HG02938 (cell line): Measurements from ENCODE around the gene SPIN1.
"Not testable (repeated sequence)": the region's sequence is repeated elsewhere in the genome, so short reads cannot be mapped to it uniquely, and the experiment has no call there.

ENCODE experiments used
- ATAC-seq: cut with Tn5 transposase; IDR thresholded peaks from one replicate; pipeline ENCODE4 v1.9.1; 2021; ENCODE audit warnings: mild to moderate bottlenecking, moderate library complexity; ENCODE audit not compliant: unreplicated experiment

SPIN1 gene

DNA sequence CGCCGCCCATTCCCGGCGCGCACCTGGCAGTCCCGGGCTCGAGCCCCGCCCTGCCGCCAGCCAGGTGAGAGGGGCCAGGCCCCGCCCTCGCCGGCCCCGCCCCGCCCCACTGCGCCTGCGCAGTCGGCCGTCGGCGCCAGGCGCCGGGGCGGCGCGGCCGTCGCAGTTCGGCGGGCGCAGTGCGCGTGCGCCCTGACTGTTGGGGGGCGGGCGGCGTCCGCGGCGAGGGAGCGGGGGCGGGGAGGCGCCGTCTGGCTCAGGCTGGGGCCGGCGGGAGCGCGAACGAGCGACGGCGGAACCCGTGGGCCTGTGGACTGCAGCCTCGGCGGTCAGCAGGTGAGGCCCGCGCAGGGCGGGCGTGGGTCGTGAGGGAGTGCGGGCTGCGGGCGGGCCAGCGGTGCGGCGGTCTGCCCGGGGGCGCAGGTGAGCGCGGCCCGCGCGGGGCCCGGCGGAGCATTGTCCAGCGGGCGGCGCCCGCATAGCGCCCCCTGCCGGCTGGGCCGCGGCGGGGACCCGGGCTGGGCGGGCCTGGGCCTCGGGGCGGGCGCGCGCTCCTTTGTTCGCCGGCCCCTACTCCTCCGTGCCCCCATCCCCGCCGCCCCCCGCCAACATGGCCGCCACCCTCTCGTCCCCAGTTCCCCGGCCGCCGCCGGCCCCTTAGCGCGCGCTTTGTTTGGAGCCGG is at the start of gene SPIN1:
TSS of gene SPIN1 (plus strand) at position 242 of the 683 bp plus-strand sequence. CDS start 38,096 bp downstream, outside the sequence.
- peak; percentile 73 for ATAC-seq

DNA sequence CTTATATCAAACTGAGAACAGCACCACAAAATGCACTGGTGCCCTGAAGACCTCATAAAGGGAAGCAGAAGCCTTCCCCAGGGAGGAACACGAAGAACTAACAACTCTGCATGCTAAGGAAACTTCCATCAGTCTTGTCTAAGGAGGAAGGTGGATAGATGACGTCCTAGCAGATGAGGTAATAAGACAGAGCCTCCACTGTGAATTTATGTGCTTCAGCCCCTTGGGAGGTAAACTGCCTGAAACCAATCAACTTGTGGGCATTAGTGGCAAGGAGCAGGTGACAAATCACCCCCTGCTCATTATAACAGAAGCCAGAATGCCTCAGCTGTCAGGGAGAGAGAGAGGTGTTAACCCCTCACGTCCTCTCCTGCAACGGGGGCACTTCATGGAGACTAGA is 48.9 kb upstream of the SPIN1 start:
- ATAC-seq: no peak

DNA sequence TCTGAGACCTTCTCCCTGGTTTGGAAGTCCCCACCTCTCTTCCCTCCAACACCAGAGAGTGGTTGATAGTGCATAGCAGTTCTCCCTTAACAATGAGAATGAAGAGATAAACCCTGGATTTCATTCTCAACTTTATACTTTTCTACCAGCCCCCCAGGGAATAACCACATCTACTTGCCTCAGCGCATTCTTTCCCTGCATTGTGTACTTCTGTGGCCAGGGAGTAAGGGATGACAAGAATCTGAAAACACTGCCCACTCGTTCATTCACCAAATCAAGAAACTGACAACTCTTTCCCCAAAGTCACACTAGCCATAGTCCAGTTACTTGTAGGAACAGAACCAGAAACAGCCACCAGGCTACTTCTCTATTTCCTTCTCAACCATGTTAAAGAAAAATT is 46.0 kb upstream of the SPIN1 start:
- ATAC-seq: no peak

DNA sequence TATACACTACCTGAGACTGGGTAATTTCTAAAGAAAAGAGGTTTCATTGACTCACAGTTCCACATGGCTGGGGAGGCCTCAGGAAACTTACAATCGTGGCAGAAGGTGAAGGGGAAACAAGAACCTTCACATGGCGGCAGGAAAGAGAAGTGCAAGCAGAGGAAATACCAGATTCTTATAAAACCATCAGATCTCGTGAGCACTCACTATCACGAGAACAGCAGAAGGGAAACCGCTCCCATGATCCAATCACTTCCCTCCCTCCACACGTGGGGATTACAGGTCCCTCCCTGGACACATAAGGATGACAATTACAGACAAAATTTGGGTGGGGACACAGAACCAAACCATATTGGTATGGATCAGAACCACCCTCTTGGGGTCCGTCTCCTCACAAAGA is 44.2 kb upstream of the SPIN1 start:
- no peak for ATAC-seq

DNA sequence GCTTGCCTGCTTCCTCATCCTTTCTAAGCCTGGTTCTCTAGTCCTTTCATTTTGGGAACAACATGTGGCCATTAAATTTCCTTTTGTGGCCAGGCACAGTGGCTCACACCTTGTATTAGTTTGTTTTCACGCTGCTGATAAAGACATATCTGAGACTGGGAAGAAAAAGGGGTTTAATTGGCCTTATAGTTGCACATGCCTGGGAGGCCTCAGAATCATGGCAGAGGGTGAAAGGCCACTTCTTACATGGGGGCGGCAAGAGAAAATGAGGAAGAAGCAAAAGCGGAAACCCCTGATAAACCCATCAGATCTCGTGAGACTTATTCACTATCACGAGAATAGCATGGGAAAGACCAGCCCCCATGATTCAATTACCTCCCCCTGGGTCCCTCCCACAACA is 37.9 kb upstream of the SPIN1 start:
- ATAC-seq: not testable (repeated sequence)

DNA sequence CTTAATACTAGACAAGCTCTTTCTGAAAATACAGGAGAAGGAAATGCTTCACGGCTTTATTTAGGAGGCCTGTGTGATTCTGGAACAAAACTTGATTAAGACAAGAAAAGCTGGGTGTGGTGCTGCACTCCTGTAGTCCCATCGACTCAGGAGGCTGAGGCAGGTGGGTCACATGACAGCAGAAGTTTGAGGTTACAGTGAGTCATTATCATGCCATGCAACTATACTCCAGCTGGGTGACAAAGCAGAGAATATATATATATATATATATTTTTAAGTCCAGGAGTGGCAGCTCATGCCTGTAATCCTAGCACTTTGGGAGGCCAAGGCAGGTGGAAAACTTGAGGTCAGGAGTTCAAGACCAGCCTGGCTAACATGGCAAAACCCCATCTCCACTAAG is 33.1 kb upstream of the SPIN1 start:
- no peak for ATAC-seq

DNA sequence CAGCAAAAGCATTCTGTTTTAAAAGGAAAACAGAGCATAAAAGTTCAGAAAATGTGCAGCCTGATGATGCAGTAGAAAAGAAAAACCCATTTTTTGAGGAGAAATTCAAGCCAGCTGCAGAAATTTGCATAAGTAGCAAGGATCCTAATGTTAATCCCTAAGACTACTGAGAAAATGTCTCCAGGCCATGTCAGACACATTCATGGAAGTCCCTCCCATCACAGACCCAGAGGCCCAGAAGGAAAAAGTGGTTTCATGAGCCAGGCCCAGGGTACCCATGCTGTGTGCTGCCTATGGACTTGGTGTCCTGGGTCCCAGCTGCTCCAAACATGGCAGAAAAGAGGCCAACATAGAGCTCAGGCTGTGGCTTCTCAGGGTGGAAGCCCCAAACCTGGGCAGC is 31.0 kb upstream of the SPIN1 start:
- ATAC-seq: not testable (repeated sequence)

DNA sequence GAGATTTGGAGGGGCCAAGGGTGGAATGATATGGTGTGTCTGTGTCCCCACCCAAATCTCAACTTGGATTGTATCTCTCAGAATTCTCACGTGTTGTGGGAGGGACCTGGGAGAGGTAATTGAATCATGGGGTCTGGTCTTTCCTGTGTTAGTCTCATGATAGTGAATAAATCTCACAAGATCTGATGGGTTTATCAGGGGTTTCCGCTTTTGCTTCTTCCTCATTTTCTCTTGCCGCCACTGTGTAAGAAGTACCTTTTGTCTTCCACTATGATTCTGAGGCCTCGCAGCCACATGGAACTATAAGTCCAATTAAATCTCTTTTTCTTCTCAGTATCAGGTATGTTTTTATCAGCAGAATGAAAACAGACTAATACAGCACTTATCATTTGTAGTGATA is 29.5 kb upstream of the SPIN1 start:
- ATAC-seq: no peak

DNA sequence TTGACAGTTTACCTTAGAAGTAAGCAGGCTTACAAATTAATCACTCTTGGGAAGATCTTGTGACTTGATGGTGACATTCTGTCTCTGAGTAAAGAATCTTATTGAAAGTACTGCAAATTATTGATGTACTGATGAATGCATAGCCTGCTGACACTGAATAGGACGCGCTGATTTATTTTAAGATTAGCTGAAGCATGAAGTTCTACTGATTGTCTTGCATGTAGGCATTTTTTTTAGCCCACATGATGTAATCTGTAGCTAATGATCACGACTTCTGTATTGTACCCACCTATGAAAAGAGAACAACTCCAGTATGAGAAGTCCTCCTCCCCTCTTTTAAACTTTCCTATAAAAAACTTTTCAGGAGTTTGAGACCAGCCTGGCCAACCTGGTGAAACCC is 28.3 kb upstream of the SPIN1 start:
- ATAC-seq: no peak

DNA sequence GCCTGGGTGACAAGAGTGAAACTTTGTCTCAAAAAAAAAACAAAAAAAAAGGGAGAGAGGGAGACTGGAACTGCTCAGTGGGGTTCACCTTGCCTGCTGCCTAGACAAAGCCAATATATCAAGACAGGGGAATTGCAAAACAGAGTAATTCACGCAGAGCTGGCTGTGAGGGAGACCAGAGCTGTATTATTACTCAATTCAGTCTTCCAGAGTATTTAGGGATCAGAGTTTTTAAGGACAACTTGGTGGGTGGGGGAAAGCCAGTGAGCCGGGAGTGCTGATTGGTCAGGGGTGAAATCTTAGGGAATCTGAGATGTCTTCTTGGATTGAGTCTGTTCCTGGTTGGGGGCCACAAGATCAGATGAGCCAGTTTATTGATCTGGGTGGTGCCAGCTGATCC is 25.6 kb upstream of the SPIN1 start:
- ATAC-seq: no peak

DNA sequence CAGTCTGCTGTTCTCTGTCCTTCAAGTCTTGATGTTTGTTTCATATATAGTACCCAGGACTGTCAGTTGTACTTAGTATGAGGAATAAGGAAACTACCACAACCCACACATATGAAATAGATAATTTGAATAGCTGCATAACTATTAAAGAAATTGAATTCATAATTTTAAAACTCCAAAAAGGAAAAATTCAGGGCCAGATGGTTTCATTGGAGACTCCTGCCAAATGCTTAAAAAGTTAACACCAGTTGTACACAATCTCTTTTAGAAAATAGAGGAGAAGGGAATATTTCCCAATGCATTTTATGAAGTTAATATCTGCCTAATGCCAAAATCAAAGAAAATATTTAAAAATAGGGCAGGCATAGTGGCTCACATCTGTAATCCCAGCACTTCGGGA is 24.6 kb upstream of the SPIN1 start:
- no peak for ATAC-seq

DNA sequence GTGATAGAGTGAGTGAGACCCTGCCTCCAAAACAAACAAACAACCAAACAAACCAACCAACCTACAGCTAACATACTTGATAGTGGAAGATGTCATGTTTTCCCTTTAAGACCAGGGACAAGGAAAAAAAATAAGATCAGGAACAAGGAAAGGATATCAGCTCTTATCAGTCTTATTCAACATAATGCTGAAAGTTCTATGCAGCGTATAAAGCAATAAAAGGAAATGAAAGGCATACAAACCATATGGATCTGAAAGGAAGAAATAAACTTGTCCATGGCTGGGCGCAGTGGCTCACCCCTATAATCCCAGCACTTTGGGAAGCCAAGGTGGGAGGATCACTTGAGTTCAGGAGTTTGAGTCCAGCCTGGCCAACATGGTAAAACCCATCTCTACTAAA is 23.5 kb upstream of the SPIN1 start:
- ATAC-seq: no peak

DNA sequence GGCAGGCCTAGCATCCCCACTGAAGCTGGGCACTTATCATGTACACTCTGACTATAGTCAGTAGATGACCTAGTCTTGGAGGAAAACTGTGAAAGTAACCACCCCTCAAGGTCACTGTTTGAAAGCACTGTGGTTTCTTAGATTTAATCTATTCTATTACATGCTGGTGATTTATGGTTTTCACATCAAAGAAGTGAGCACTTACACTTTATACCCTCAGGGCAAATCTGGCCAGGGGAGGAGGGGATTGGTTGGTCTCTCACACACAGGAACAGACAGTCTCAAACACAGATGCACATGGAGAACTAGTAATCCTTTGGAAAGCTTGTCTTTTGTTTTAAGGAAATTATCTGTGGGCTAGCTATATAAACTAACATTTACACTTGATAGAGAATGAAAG is 17.9 kb upstream of the SPIN1 start:
- no peak for ATAC-seq

DNA sequence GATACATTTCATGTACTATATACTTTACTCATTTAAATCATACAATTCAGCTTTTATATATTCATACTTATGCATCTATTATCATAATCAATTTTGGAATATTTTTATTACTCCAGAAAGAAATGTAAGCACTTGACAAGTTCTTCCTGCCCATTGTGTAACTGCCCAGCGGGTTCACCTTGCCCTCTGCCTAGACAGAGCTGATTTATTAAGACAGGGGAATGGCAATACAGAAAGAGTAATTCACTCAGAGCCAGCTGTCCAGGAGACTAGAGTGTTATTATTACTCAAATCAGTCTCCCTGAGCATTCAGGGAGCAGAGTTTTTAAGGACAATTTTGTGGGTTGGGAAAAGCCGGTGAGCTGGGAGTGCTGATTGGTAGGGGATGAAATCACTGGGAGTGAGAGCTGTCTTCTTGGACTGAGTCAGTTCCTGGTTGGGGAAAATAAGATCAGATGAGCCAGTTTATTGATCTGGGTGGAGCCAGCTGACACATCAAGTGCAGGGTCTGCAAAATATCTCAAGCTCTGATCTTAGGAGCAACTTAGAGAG is 16.1 kb upstream of the SPIN1 start:
- ATAC-seq: no peak

DNA sequence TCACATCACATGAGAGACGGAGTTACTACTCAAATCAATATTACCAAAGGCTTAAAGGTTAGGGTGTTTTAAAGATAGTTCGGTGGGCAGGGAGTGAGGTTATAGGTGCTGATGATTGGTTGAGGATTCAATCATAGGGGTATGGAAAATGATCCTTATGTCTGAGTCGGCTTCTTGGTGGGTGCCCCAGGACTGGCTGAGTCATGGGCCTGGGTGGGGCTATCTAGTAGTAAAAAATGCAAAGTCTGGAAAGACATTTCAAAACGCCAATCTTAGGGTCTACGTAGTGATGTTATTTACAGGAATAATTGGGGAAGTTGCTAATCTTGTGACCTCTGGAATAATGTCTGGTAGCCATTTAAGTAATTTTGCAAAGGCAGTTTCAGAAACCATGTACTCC is 15.2 kb upstream of the SPIN1 start:
- no peak for ATAC-seq

DNA sequence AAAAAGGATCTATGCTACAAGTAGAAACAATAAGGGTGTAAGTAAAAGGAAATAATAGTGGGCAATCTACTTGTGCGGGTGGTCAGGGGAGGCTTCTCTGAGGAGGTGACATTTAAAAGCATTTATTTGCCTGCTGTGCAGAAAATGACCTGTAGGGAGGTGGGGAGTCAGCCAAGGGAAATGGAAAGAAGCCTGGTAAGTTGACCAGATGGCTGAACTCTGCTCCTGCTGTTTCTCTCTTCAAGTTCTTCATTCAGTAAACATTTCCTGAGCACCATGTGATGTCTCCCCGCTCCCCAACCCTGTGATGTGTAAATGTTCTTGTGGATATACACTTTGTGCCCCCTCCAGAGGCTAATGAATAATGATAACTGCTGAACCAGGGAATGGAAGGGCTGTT is 9.9 kb upstream of the SPIN1 start:
- no peak for ATAC-seq

DNA sequence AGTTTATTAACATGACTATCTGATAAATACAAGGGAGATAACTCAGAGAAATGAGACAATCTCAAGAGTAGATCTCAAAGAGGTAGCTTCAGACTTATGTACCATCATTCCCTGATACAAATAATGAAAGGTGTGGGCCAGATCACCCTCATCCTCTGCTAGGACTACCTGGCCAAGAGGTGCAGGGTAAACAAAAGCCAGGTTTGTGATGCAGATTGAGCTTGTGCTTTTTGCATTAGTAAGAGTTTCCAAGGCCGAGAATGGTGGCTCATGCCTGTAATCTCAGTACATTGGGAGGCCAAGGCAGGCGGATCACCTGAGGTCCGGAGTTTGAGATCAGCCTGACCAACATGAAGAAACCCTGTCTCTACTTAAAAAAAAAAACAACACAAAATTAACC is 8.9 kb upstream of the SPIN1 start:
- ATAC-seq: no peak

DNA sequence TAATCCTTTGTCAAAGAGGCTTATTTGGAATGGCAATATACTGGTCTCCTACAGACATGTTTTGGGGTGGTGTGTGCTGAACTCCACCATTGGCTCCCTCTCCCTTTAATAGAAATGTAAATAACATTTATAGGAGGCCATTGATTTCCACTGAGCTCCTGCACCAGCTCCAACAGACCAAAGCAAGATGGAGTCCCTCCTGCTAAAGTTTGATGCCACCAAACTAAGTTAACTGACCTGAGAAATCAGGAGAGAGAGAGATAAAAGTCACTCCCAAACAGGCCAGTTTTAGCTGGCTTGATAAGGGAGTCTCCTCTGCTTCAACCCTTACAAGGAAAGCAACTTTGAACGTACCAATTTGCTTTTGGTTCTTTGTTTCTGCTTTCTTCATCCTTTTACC is 8.1 kb upstream of the SPIN1 start:
- no peak for ATAC-seq

DNA sequence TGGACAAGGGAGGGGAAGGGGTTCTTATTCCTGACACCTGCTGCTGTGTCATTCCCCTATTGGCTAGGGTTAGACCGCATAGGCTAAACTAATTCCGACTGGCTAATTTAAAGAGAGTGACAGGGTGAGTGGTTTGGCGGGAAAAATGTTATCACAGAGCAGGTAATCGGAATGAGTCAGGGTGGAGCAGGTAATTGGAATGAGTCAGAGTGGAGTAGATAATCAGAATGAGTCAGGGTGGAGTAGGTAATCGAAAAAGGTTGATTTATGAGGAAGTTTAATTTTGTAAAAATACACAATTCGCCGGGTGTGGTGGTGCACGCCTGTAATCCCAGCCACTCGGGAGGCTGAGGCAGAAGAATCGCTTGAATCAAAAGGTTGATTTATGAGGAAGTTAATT is 6.9 kb upstream of the SPIN1 start:
- ATAC-seq: not testable (repeated sequence)

DNA sequence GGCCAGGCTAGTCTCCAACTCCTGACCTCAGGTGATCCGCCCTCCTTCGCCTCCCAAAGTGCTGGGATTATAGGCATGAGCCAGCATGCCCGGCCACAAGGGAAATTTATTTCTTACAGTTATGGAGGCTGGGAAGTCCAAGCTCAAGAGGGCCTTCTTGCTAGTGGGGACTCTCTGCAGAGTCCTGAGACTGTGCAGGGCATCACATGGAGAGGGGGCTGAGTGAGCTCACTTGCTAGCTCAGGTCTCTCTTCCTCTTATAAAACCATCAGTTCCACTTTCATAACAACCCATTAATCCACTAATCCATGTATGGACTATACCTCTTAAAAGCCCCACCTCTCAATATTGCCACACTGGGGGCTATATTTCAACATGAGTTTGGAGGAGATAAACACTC is 5.1 kb upstream of the SPIN1 start:
- no peak for ATAC-seq

DNA sequence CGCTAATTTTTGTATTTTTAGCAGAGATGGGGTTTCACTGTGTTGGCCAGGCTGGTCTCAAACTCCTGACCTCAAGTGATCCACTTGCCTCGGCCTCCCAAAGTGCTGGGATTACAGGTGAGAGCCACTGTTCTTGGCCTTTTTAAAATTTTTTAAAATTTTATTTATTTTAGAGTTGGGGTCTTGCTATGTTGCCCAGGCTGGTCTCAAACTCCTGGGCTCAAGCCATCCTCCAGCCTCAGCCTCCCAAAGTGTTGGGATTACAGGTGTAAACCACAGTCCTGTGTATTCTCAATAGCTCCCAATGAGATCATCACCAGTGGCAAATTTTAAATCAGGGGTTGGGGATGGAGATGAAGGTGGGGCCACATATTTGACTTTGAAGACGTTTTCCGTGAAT is 2.1 kb upstream of the SPIN1 start:
- ATAC-seq: not testable (repeated sequence)

DNA sequence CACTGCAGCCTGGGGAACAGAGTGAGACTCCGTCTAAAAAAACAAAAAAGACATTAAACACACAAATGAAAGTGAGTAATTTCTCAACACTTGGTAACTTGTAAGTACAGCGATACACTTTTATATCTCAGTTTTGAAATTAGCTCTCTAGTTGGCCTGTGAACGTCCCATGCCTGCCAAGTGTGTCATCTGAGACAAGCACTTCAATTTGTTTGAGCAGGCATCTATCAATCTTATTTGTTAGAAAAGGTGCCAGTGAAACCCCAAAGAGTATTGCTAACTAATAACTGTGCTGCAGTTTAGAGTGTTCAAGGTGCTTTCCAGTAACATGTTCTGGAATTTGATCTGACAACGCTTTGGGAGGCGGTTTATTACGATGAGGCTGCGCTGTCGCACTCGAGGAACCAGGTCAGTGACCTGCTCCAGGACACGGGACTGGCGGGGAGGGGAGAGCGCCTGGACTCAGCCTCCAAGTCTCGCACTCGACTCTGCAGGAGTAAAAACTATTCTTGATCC is 1.1 kb upstream of the SPIN1 start:
- ATAC-seq: no peak
